ENCODE measurements around the gene IGFBP7. TPM values are rescaled to one million over a fixed set of nuclear protein-coding genes. Genes with fewer than 3 reads are reported as not detected.

The IGFBP7 gene
- total RNA-seq, 1 donor from 2014 or later: 66.8 TPM

DNA sequence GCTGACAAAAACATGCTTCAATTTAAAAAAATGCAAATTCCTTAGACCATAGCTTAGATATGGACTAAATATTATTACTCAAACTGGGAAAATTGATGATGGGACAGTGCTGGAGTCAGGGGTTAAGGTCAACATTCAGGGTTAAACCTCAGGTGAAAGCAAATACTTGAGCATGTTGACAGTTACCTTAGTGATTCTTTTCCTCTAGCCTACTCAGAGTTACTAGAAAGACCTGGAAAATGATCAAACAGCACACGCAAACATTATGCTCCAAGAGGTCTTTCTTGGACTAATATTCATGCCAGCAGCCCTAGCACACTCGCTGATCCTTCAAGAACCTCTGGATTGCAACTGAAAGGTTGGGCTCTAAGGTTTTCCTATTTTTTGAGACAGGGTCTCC is 10.8 kb downstream of the IGFBP7 start:
- H3K4me3 ChIP-seq (ENCODE audit: low read length in 3 of 3): no peak overlapping the region
- H3K4me1 ChIP-seq (ENCODE audit: control insufficient read depth in 3 of 3, insufficient read depth in 3 of 3, low read length in 3 of 3): peaks cover 19 to 23% (median 23%) of the 10 kb centered on the region in 3 donors
- H3K27ac ChIP-seq (ENCODE audit: low read depth, low read length): peak overlapping the region; percentile 33
- H3K9me3 ChIP-seq (ENCODE audit: control insufficient read depth in 3 of 3, low read length in 3 of 3): no peaks in the 10 kb centered on the region
- no peaks in the 10 kb centered on the region for H3K36me3 ChIP-seq (ENCODE audit: control insufficient read depth in 3 of 3, insufficient read depth in 3 of 3, low read length in 3 of 3)
- H3K9ac ChIP-seq (ENCODE audit: low read depth in 1 of 3, low read length in 3 of 3): no peak overlapping the region
- H3K27me3 ChIP-seq (ENCODE audit: control insufficient read depth in 3 of 3, insufficient read depth in 3 of 3, low read length in 3 of 3): no peaks in the 10 kb centered on the region

- peaks cover 19 to 26% (median 23%) of the 10 kb centered on the region in 3 donors for H3K4me1 ChIP-seq (ENCODE audit: control insufficient read depth in 3 of 3, insufficient read depth in 3 of 3, low read length in 3 of 3)
Observed at GRCh38 chr4:57098941-57099340, 11.2 kb downstream of the IGFBP7 start.

DNA sequence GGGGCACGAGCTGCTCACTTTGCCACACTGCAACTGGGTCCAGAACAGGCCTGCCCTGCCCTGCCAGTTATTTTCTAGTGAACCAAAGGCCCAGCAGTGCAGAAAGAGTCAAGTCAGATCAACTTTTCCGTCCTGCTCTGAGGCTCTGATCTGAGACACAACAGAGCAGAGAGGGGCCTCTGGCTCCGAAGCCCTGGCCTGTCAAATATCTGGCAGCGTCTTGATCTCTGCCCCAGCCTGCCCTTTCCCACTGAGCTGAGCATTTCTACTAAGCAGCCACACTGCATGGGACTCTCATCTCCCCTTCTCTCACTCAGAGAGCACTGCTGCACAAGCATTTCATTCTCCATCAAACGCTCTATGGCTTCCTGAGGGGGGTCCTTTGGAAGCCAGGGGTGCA is 11.8 kb downstream of the IGFBP7 start:
- Histone ChIP-seq H3K9ac (ENCODE audit: low read depth in 1 of 3, low read length in 3 of 3) (no peak overlapping the region), H3K27me3 (ENCODE audit: control insufficient read depth in 3 of 3, insufficient read depth in 3 of 3, low read length in 3 of 3) (no peaks in the 10 kb centered on the region), H3K4me3 (ENCODE audit: low read length in 3 of 3) (no peak overlapping the region), H3K36me3 (ENCODE audit: control insufficient read depth in 3 of 3, insufficient read depth in 3 of 3, low read length in 3 of 3) (no peaks in the 10 kb centered on the region), H3K27ac (ENCODE audit: low read depth, low read length) (peak overlapping the region; percentile 33), H3K9me3 (ENCODE audit: control insufficient read depth in 3 of 3, low read length in 3 of 3) (no peaks in the 10 kb centered on the region), H3K4me1 (ENCODE audit: control insufficient read depth in 3 of 3, insufficient read depth in 3 of 3, low read length in 3 of 3) (peaks cover 19 to 26% (median 22%) of the 10 kb centered on the region in 3 donors)

More at GRCh38 chr4:57098941-57099340, 11.2 kb downstream of the IGFBP7 start:
- H3K36me3 ChIP-seq (ENCODE audit: control insufficient read depth in 3 of 3, insufficient read depth in 3 of 3, low read length in 3 of 3): no peaks in the 10 kb centered on the region
- no peak overlapping the region for H3K4me3 ChIP-seq (ENCODE audit: low read length in 3 of 3)
- no peaks in the 10 kb centered on the region for H3K27me3 ChIP-seq (ENCODE audit: control insufficient read depth in 3 of 3, insufficient read depth in 3 of 3, low read length in 3 of 3)
- no peak overlapping the region for H3K9ac ChIP-seq (ENCODE audit: low read depth in 1 of 3, low read length in 3 of 3)
- H3K27ac ChIP-seq (ENCODE audit: low read depth, low read length): peak overlapping the region; percentile 33
- H3K9me3 ChIP-seq (ENCODE audit: control insufficient read depth in 3 of 3, low read length in 3 of 3): no peaks in the 10 kb centered on the region

GRCh38 chr4:57097711-57098110 is 12.5 kb downstream of the IGFBP7 start:
- Histone ChIP-seq H3K27ac (ENCODE audit: low read depth, low read length) (peak overlapping the region; percentile 33), H3K27me3 (ENCODE audit: control insufficient read depth in 3 of 3, insufficient read depth in 3 of 3, low read length in 3 of 3) (no peaks in the 10 kb centered on the region), H3K4me1 (ENCODE audit: control insufficient read depth in 3 of 3, insufficient read depth in 3 of 3, low read length in 3 of 3) (peaks cover 13 to 21% (median 16%) of the 10 kb centered on the region in 3 donors), H3K9ac (ENCODE audit: low read depth in 1 of 3, low read length in 3 of 3) (no peak overlapping the region), H3K9me3 (ENCODE audit: control insufficient read depth in 3 of 3, low read length in 3 of 3) (no peaks in the 10 kb centered on the region), H3K36me3 (ENCODE audit: control insufficient read depth in 3 of 3, insufficient read depth in 3 of 3, low read length in 3 of 3) (no peaks in the 10 kb centered on the region), H3K4me3 (ENCODE audit: low read length in 3 of 3) (no peak overlapping the region)

DNA sequence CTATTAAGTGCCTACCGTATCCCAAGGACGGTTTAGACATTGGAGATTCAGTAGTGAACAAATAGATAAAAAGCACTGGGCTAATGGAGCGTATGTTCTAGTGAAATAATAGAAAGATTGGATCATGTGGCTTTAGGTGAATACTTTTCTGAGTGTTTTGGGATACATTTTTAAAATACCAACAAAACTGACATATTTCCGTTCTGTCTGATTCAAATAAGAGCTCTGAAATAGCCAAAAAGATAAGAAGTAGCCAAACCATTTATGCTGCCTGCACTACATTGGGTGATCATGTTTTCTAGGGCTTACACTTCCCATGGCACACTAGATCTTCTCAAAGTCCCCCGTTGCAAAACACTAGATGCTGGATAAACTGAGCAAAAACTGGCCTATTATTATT is 14.2 kb downstream of the IGFBP7 start:
- Histone ChIP-seq H3K27me3 (ENCODE audit: control insufficient read depth in 3 of 3, insufficient read depth in 3 of 3, low read length in 3 of 3) (no peaks in the 10 kb centered on the region), H3K4me1 (ENCODE audit: control insufficient read depth in 3 of 3, insufficient read depth in 3 of 3, low read length in 3 of 3) (peaks cover 6 to 19% (median 14%) of the 10 kb centered on the region in 3 donors), H3K9ac (ENCODE audit: low read depth in 1 of 3, low read length in 3 of 3) (no peak overlapping the region), H3K36me3 (ENCODE audit: control insufficient read depth in 3 of 3, insufficient read depth in 3 of 3, low read length in 3 of 3) (no peaks in the 10 kb centered on the region), H3K27ac (ENCODE audit: low read depth, low read length) (no peak overlapping the region), H3K9me3 (ENCODE audit: control insufficient read depth in 3 of 3, low read length in 3 of 3) (no peaks in the 10 kb centered on the region), H3K4me3 (ENCODE audit: low read length in 3 of 3) (no peak overlapping the region)

GRCh38 chr4:57095245-57095644 is 14.9 kb downstream of the IGFBP7 start:
- Histone ChIP-seq H3K9ac (ENCODE audit: low read depth in 1 of 3, low read length in 3 of 3) (no peak overlapping the region), H3K4me3 (ENCODE audit: low read length in 3 of 3) (no peak overlapping the region), H3K9me3 (ENCODE audit: control insufficient read depth in 3 of 3, low read length in 3 of 3) (no peaks in the 10 kb centered on the region), H3K27me3 (ENCODE audit: control insufficient read depth in 3 of 3, insufficient read depth in 3 of 3, low read length in 3 of 3) (no peaks in the 10 kb centered on the region), H3K27ac (ENCODE audit: low read depth, low read length) (no peak overlapping the region), H3K4me1 (ENCODE audit: control insufficient read depth in 3 of 3, insufficient read depth in 3 of 3, low read length in 3 of 3) (peaks cover 6 to 19% (median 14%) of the 10 kb centered on the region in 3 donors), H3K36me3 (ENCODE audit: control insufficient read depth in 3 of 3, insufficient read depth in 3 of 3, low read length in 3 of 3) (no peaks in the 10 kb centered on the region)

DNA sequence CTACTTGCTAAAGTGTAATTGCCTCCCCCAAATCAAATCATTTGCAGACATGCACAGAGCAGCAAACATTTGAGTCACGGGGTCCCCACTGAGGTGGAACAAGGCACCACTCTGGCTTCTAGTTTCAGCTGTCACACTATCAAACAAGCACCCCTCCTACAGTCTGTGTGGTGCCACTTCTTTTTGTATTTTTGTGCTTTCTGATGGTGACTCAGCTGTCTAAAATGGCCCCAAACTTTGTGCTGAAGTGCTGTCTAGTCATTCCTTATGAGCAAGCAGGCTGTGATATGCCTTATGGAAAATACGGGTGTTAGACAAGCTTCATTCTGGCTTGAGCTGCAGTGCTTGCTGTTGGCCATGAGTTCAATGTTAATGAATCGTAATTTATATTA is 15.4 kb downstream of the IGFBP7 start:
- H3K27ac ChIP-seq (ENCODE audit: low read depth, low read length): no peak overlapping the region
- no peaks in the 10 kb centered on the region for H3K9me3 ChIP-seq (ENCODE audit: control insufficient read depth in 3 of 3, low read length in 3 of 3)
- H3K9ac ChIP-seq (ENCODE audit: low read depth in 1 of 3, low read length in 3 of 3): no peak overlapping the region
- H3K4me1 ChIP-seq (ENCODE audit: control insufficient read depth in 3 of 3, insufficient read depth in 3 of 3, low read length in 3 of 3): peaks cover 8 to 19% (median 14%) of the 10 kb centered on the region in 3 donors
- H3K27me3 ChIP-seq (ENCODE audit: control insufficient read depth in 3 of 3, insufficient read depth in 3 of 3, low read length in 3 of 3): no peaks in the 10 kb centered on the region
- no peak overlapping the region for H3K4me3 ChIP-seq (ENCODE audit: low read length in 3 of 3)
- no peaks in the 10 kb centered on the region for H3K36me3 ChIP-seq (ENCODE audit: control insufficient read depth in 3 of 3, insufficient read depth in 3 of 3, low read length in 3 of 3)

DNA sequence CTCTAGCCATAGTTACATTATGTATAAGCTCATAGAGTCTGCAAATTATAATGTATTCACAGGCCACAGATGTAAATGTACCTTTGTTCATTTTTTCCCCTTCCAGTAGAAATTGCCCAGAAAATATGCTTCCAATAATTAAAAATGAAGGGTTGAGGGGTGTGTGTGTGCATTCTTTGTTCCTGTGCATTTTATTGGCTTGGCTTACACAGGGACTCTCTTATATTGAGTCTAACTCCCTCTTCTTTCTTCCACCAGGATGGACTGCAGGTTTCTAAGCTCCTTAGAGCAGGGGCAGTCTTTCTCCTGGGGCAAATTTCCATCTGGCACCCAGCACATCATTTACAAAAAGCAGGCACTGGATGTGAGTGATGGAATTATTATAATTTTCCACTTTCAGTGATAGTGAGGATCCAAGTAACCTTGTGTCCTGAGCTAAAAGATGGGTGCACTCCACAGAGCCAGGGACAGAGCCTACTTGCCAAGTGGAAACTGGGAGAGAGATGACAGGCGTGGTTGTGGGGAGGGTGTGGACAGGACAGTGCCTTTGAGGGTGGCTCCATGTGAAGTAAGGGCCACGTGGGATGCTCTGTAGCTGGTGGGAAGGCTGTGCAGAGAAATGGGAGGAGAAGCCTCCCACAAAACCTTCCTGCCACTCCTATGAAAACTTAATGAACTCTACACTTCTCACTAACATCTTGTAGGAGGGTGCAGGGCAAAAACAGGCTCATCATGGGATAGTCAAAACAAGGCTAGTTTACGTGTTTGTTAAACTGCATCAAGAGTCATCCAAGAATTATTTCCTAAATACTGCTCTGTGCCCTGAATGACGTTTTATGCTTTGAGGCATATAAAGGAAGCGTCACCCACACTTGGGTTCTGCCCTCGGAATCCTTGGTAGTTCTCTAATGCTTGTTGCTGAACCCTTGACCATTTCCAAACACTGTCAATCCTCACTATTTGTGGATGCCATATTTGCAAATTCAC is 16.0 kb downstream of the IGFBP7 start:
- no peaks in the 10 kb centered on the region for H3K36me3 ChIP-seq (ENCODE audit: control insufficient read depth in 3 of 3, insufficient read depth in 3 of 3, low read length in 3 of 3)
- peaks cover 8 to 19% (median 11%) of the 10 kb centered on the region in 3 donors for H3K4me1 ChIP-seq (ENCODE audit: control insufficient read depth in 3 of 3, insufficient read depth in 3 of 3, low read length in 3 of 3)
- no peaks in the 10 kb centered on the region for H3K9me3 ChIP-seq (ENCODE audit: control insufficient read depth in 3 of 3, low read length in 3 of 3)
- no peak overlapping the region for H3K9ac ChIP-seq (ENCODE audit: low read depth in 1 of 3, low read length in 3 of 3)
- H3K27ac ChIP-seq (ENCODE audit: low read depth, low read length): no peak overlapping the region
- no peak overlapping the region for H3K4me3 ChIP-seq (ENCODE audit: low read length in 3 of 3)
- H3K27me3 ChIP-seq (ENCODE audit: control insufficient read depth in 3 of 3, insufficient read depth in 3 of 3, low read length in 3 of 3): no peaks in the 10 kb centered on the region

DNA sequence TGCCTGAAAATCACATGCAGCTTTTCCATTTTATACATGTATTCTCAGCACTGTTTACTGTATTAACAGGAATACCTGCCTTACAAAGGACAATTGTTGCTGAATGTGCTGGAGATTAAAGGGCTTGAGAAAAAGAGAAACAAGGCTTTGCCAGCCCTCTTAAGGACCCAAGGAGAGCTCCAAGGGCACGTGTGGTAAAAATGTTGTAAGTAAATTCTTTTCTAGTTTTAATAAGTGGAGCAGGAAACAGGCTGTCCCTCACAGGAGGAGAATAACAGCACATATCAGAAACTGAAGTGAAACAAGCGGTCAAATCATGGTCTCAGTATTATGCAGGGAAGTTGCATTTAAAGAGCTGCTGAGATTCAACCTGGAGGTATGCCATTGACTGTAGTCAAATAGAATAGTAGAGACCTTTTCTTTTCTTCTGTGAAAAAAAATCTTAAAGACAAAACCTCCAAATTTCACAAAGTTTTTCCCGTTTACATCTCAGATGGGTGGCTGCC is 18.5 kb downstream of the IGFBP7 start:
- Histone ChIP-seq H3K36me3 (ENCODE audit: control insufficient read depth in 3 of 3, insufficient read depth in 3 of 3, low read length in 3 of 3) (no peaks in the 10 kb centered on the region), H3K27ac (ENCODE audit: low read depth, low read length) (peak overlapping the region; percentile 12), H3K9ac (ENCODE audit: low read depth in 1 of 3, low read length in 3 of 3) (no peak overlapping the region), H3K4me3 (ENCODE audit: low read length in 3 of 3) (no peak overlapping the region), H3K9me3 (ENCODE audit: control insufficient read depth in 3 of 3, low read length in 3 of 3) (no peaks in the 10 kb centered on the region), H3K4me1 (ENCODE audit: control insufficient read depth in 3 of 3, insufficient read depth in 3 of 3, low read length in 3 of 3) (peaks cover 0 to 9% (median 2%) of the 10 kb centered on the region in 3 donors), H3K27me3 (ENCODE audit: control insufficient read depth in 3 of 3, insufficient read depth in 3 of 3, low read length in 3 of 3) (no peaks in the 10 kb centered on the region)

- Histone ChIP-seq H3K9ac (ENCODE audit: low read depth in 1 of 3, low read length in 3 of 3) (no peak overlapping the region), H3K4me3 (ENCODE audit: low read length in 3 of 3) (no peak overlapping the region), H3K4me1 (ENCODE audit: control insufficient read depth in 3 of 3, insufficient read depth in 3 of 3, low read length in 3 of 3) (peaks cover 0 to 9% (median 2%) of the 10 kb centered on the region in 3 donors), H3K27ac (ENCODE audit: low read depth, low read length) (peak overlapping the region; percentile 44), H3K27me3 (ENCODE audit: control insufficient read depth in 3 of 3, insufficient read depth in 3 of 3, low read length in 3 of 3) (no peaks in the 10 kb centered on the region), H3K36me3 (ENCODE audit: control insufficient read depth in 3 of 3, insufficient read depth in 3 of 3, low read length in 3 of 3) (no peaks in the 10 kb centered on the region), H3K9me3 (ENCODE audit: control insufficient read depth in 3 of 3, low read length in 3 of 3) (no peaks in the 10 kb centered on the region)
Observed at GRCh38 chr4:57090079-57090478, 20.1 kb downstream of the IGFBP7 start.
